ENCODE data around the gene PRICKLE4. TPM values are rescaled to one million over a fixed set of nuclear protein-coding genes. Genes with fewer than 3 reads are reported as not detected.

The PRICKLE4 gene
- total and polyA plus RNA-seq, 2 of the 8 experiments (the other 6 are each of a cell fraction or from before 2014, with no cell fraction given) = 0.32 to 1.4 TPM

DNA sequence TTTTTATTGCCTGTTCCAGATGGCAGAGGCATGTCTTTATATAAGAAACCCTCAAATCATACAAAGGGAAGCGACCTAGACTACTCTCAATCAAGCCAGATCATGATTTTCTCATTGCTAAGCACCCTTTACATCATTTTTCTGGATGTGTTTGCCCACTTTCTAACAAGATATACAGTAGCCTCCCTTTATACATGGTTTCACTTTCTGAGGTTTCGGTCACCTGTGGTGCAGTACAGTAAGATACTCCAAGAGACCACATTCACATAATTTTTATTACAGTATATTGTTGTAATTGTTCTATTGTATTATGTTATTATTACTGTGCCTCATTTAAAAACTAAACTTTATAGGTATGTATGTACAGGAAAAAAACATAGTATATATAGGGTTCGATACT lies 30.5 kb downstream of the PRICKLE4 start (continued):
- TF ChIP-seq, protein P1, sequence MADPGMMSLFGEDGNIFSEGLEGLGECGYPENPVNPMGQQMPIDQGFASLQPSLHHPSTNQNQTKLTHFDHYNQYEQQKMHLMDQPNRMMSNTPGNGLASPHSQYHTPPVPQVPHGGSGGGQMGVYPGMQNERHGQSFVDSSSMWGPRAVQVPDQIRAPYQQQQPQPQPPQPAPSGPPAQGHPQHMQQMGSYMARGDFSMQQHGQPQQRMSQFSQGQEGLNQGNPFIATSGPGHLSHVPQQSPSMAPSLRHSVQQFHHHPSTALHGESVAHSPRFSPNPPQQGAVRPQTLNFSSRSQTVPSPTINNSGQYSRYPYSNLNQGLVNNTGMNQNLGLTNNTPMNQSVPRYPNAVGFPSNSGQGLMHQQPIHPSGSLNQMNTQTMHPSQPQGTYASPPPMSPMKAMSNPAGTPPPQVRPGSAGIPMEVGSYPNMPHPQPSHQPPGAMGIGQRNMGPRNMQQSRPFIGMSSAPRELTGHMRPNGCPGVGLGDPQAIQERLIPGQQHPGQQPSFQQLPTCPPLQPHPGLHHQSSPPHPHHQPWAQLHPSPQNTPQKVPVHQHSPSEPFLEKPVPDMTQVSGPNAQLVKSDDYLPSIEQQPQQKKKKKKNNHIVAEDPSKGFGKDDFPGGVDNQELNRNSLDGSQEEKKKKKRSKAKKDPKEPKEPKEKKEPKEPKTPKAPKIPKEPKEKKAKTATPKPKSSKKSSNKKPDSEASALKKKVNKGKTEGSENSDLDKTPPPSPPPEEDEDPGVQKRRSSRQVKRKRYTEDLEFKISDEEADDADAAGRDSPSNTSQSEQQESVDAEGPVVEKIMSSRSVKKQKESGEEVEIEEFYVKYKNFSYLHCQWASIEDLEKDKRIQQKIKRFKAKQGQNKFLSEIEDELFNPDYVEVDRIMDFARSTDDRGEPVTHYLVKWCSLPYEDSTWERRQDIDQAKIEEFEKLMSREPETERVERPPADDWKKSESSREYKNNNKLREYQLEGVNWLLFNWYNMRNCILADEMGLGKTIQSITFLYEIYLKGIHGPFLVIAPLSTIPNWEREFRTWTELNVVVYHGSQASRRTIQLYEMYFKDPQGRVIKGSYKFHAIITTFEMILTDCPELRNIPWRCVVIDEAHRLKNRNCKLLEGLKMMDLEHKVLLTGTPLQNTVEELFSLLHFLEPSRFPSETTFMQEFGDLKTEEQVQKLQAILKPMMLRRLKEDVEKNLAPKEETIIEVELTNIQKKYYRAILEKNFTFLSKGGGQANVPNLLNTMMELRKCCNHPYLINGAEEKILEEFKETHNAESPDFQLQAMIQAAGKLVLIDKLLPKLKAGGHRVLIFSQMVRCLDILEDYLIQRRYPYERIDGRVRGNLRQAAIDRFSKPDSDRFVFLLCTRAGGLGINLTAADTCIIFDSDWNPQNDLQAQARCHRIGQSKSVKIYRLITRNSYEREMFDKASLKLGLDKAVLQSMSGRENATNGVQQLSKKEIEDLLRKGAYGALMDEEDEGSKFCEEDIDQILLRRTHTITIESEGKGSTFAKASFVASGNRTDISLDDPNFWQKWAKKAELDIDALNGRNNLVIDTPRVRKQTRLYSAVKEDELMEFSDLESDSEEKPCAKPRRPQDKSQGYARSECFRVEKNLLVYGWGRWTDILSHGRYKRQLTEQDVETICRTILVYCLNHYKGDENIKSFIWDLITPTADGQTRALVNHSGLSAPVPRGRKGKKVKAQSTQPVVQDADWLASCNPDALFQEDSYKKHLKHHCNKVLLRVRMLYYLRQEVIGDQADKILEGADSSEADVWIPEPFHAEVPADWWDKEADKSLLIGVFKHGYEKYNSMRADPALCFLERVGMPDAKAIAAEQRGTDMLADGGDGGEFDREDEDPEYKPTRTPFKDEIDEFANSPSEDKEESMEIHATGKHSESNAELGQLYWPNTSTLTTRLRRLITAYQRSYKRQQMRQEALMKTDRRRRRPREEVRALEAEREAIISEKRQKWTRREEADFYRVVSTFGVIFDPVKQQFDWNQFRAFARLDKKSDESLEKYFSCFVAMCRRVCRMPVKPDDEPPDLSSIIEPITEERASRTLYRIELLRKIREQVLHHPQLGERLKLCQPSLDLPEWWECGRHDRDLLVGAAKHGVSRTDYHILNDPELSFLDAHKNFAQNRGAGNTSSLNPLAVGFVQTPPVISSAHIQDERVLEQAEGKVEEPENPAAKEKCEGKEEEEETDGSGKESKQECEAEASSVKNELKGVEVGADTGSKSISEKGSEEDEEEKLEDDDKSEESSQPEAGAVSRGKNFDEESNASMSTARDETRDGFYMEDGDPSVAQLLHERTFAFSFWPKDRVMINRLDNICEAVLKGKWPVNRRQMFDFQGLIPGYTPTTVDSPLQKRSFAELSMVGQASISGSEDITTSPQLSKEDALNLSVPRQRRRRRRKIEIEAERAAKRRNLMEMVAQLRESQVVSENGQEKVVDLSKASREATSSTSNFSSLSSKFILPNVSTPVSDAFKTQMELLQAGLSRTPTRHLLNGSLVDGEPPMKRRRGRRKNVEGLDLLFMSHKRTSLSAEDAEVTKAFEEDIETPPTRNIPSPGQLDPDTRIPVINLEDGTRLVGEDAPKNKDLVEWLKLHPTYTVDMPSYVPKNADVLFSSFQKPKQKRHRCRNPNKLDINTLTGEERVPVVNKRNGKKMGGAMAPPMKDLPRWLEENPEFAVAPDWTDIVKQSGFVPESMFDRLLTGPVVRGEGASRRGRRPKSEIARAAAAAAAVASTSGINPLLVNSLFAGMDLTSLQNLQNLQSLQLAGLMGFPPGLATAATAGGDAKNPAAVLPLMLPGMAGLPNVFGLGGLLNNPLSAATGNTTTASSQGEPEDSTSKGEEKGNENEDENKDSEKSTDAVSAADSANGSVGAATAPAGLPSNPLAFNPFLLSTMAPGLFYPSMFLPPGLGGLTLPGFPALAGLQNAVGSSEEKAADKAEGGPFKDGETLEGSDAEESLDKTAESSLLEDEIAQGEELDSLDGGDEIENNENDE (IDR thresholded peaks at IDR 0.05; ENCODE audit: insufficient replicate concordance, low read length) = no peak
- TF ChIP-seq FOSL1 (IDR thresholded peaks at IDR 0.05; ENCODE audit: insufficient read depth, low read depth, low read length) (no peak), GABPA (IDR thresholded peaks at IDR 0.05; ENCODE audit: borderline replicate concordance, insufficient read depth, low read length) (no peak), KDM5A (IDR thresholded peaks at IDR 0.05; ENCODE audit: low read length) (no peak), PHF8 (conservative IDR thresholded peaks at IDR 0.05; ENCODE audit: low read depth, low read length) (no peak), NRF1 (IDR thresholded peaks at IDR 0.05; ENCODE audit: low read depth, low read length) (no peak), KDM1A (IDR thresholded peaks at IDR 0.05; ENCODE audit: borderline replicate concordance, low read length) (no peak), HDAC6 (IDR thresholded peaks at IDR 0.05; ENCODE audit: low read depth, low read length) (no peak), HDAC2 (IDR thresholded peaks at IDR 0.05; ENCODE audit: borderline replicate concordance in 1 of 2, low read depth in 2 of 2, low read length in 2 of 2) (no peak), RXRA (IDR thresholded peaks at IDR 0.05; ENCODE audit: insufficient read depth, low read depth, low read length) (no peak)
- TF ChIP-seq, protein P2, sequence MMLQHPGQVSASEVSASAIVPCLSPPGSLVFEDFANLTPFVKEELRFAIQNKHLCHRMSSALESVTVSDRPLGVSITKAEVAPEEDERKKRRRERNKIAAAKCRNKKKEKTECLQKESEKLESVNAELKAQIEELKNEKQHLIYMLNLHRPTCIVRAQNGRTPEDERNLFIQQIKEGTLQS (IDR thresholded peaks at IDR 0.05; ENCODE audit: insufficient read depth, low read depth, low read length) = no peak
